ENCODE data around the gene SIRPB1.

DNA sequence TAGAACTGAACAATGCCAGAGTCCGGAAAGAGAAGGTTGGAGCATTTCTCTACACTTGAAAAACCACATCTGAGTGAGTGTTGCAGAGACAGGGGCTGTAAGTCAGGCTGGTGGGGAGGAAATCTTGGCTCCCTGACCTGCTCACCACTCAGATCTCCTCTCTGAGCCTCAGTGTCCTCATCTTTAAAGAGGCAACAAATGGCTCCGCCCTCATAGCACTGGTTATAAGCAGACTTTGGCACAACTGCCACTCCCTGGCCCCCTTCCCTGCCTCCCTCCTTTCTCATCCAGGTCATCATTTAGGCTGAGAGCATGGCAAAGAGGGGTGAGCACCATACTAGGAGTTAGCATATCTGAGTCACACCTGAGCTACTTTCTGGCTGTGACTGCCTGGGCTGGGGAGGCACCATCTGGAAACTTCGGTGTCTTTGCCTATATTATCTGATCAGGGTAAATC, 27.2 kb upstream of the SIRPB1 start:
- no peak for TF ChIP-seq JUN (IDR thresholded peaks at IDR 0.05)
- no peak for TF ChIP-seq MYC (IDR thresholded peaks at IDR 0.05; ENCODE audit: borderline replicate concordance, low read length)
- TF ChIP-seq, protein P1, sequence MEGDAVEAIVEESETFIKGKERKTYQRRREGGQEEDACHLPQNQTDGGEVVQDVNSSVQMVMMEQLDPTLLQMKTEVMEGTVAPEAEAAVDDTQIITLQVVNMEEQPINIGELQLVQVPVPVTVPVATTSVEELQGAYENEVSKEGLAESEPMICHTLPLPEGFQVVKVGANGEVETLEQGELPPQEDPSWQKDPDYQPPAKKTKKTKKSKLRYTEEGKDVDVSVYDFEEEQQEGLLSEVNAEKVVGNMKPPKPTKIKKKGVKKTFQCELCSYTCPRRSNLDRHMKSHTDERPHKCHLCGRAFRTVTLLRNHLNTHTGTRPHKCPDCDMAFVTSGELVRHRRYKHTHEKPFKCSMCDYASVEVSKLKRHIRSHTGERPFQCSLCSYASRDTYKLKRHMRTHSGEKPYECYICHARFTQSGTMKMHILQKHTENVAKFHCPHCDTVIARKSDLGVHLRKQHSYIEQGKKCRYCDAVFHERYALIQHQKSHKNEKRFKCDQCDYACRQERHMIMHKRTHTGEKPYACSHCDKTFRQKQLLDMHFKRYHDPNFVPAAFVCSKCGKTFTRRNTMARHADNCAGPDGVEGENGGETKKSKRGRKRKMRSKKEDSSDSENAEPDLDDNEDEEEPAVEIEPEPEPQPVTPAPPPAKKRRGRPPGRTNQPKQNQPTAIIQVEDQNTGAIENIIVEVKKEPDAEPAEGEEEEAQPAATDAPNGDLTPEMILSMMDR (IDR thresholded peaks at IDR 0.05): no peak
- no peak for TF ChIP-seq RFX5 (IDR thresholded peaks at IDR 0.05)
- TF ChIP-seq CHD4 (IDR thresholded peaks at IDR 0.05; ENCODE audit: borderline replicate concordance): no peak

Data from A549 (cell line).